ENCODE results near the gene IDI2. TPM values are rescaled to one million over a fixed set of nuclear protein-coding genes. Genes with fewer than 3 reads are reported as not detected.

Gene IDI2
- total and polyA plus RNA-seq, 2 of the 13 experiments (the other 11 are each of a cell fraction or from before 2014, with no cell fraction given): not detected

- TF ChIP-seq RNF219 (CRISPR knock-in tag; IDR thresholded peaks at IDR 0.05) (0 out of 2 replicates have a peak, but pooled peaks have one; percentile 55), ZNF34 (CRISPR knock-in tag; IDR thresholded peaks at IDR 0.05; ENCODE audit: borderline replicate concordance) (no peak), AKNA (CRISPR knock-in tag; IDR thresholded peaks at IDR 0.05; ENCODE audit: borderline replicate concordance) (no peak), ZIK1 (CRISPR knock-in tag; IDR thresholded peaks at IDR 0.05; ENCODE audit: borderline replicate concordance, low read depth) (no peak), ZNF792 (CRISPR knock-in tag; IDR thresholded peaks at IDR 0.05) (0 out of 2 replicates have a peak, but pooled peaks have one; percentile 4), CENPT (CRISPR knock-in tag; IDR thresholded peaks at IDR 0.05; ENCODE audit: low read depth) (0 out of 2 replicates have a peak, but pooled peaks have one; percentile 47), HOXA9 (CRISPR knock-in tag; IDR thresholded peaks at IDR 0.05; ENCODE audit: borderline replicate concordance) (no peak), ZNF276 (CRISPR knock-in tag; IDR thresholded peaks at IDR 0.05; ENCODE audit: low read depth) (no peak), MED13 (CRISPR knock-in tag; IDR thresholded peaks at IDR 0.05) (0 out of 2 replicates have a peak, but pooled peaks have one; percentile 12), FOXA1 (IDR thresholded peaks at IDR 0.05) (no peak), FOXA1 (CRISPR knock-in tag; IDR thresholded peaks at IDR 0.05) (no peak), KIAA2018 (CRISPR knock-in tag; IDR thresholded peaks at IDR 0.05; ENCODE audit: borderline replicate concordance) (no peak)
Observed at GRCh38 chr10:1049425-1049958, 23.8 kb upstream of the IDI2 start (continued).
